Measurements from ENCODE around the gene PROX2.

Gene PROX2

GRCh38 chr14:74917178-74917543 is 41.2 kb upstream of the PROX2 start:
- no peaks in the 10 kb centered on the region for H3K27me3 ChIP-seq (replicated peaks; ENCODE audit: control insufficient read depth, insufficient read depth, low read length, poor library complexity, severe bottlenecking)
- no peak overlapping the region for H3K4me3 ChIP-seq (ENCODE audit: insufficient read depth, low read depth, low read length, poor library complexity, severe bottlenecking)
- H3K4me1 ChIP-seq (ENCODE audit: control insufficient read depth, insufficient read depth, low read length, poor library complexity, severe bottlenecking), result no peaks in the 10 kb centered on the region
- DNase-seq, result no peak
- no peaks in the 10 kb centered on the region for H3K36me3 ChIP-seq (ENCODE audit: control insufficient read depth, insufficient read depth, low read length)
- H3K9me3 ChIP-seq (ENCODE audit: control insufficient read depth, low read length), result no peaks in the 10 kb centered on the region
- no peak overlapping the region for H3K27ac ChIP-seq (ENCODE audit: insufficient read depth, low read length, poor library complexity, severe bottlenecking)

- H3K9me3 ChIP-seq (ENCODE audit: control insufficient read depth, low read length), result no peaks in the 10 kb centered on the region
- no peak for DNase-seq
- H3K27ac ChIP-seq (ENCODE audit: insufficient read depth, low read length, poor library complexity, severe bottlenecking), result no peak overlapping the region
Measured at GRCh38 chr14:74915826-74916225, 39.9 kb upstream of the PROX2 start.

GRCh38 chr14:74915426-74915825 is 39.5 kb upstream of the PROX2 start:
- Histone ChIP-seq H3K36me3 (ENCODE audit: control insufficient read depth, insufficient read depth, low read length) (no peaks in the 10 kb centered on the region), H3K4me1 (ENCODE audit: control insufficient read depth, insufficient read depth, low read length, poor library complexity, severe bottlenecking) (no peaks in the 10 kb centered on the region), H3K27me3 (replicated peaks; ENCODE audit: control insufficient read depth, insufficient read depth, low read length, poor library complexity, severe bottlenecking) (no peaks in the 10 kb centered on the region), H3K4me3 (ENCODE audit: insufficient read depth, low read depth, low read length, poor library complexity, severe bottlenecking) (no peak overlapping the region), H3K9me3 (ENCODE audit: control insufficient read depth, low read length) (no peaks in the 10 kb centered on the region), H3K27ac (ENCODE audit: insufficient read depth, low read length, poor library complexity, severe bottlenecking) (no peak overlapping the region)
- no peak for DNase-seq

More at GRCh38 chr14:74915826-74916225, 39.9 kb upstream of the PROX2 start:
- Histone ChIP-seq H3K27me3 (replicated peaks; ENCODE audit: control insufficient read depth, insufficient read depth, low read length, poor library complexity, severe bottlenecking) (no peaks in the 10 kb centered on the region), H3K4me1 (ENCODE audit: control insufficient read depth, insufficient read depth, low read length, poor library complexity, severe bottlenecking) (no peaks in the 10 kb centered on the region), H3K36me3 (ENCODE audit: control insufficient read depth, insufficient read depth, low read length) (no peaks in the 10 kb centered on the region), H3K4me3 (ENCODE audit: insufficient read depth, low read depth, low read length, poor library complexity, severe bottlenecking) (no peak overlapping the region)

- no peak for DNase-seq
- no peaks in the 10 kb centered on the region for H3K36me3 ChIP-seq (ENCODE audit: control insufficient read depth, insufficient read depth, low read length)
- no peaks in the 10 kb centered on the region for H3K27me3 ChIP-seq (replicated peaks; ENCODE audit: control insufficient read depth, insufficient read depth, low read length, poor library complexity, severe bottlenecking)
- no peaks in the 10 kb centered on the region for H3K4me1 ChIP-seq (ENCODE audit: control insufficient read depth, insufficient read depth, low read length, poor library complexity, severe bottlenecking)
- no peak overlapping the region for H3K4me3 ChIP-seq (ENCODE audit: insufficient read depth, low read depth, low read length, poor library complexity, severe bottlenecking)
- no peaks in the 10 kb centered on the region for H3K9me3 ChIP-seq (ENCODE audit: control insufficient read depth, low read length)
- H3K27ac ChIP-seq (ENCODE audit: insufficient read depth, low read length, poor library complexity, severe bottlenecking), result no peak overlapping the region
Measured at GRCh38 chr14:74913986-74914573, 38.1 kb upstream of the PROX2 start.

GRCh38 chr14:74913393-74913910 is 37.5 kb upstream of the PROX2 start:
- Histone ChIP-seq H3K36me3 (ENCODE audit: control insufficient read depth, insufficient read depth, low read length) (no peaks in the 10 kb centered on the region), H3K9me3 (ENCODE audit: control insufficient read depth, low read length) (no peaks in the 10 kb centered on the region), H3K27ac (ENCODE audit: insufficient read depth, low read length, poor library complexity, severe bottlenecking) (no peak overlapping the region), H3K4me1 (ENCODE audit: control insufficient read depth, insufficient read depth, low read length, poor library complexity, severe bottlenecking) (no peaks in the 10 kb centered on the region), H3K27me3 (replicated peaks; ENCODE audit: control insufficient read depth, insufficient read depth, low read length, poor library complexity, severe bottlenecking) (no peaks in the 10 kb centered on the region), H3K4me3 (ENCODE audit: insufficient read depth, low read depth, low read length, poor library complexity, severe bottlenecking) (no peak overlapping the region)
- no peak for DNase-seq

GRCh38 chr14:74912801-74913200 is 36.9 kb upstream of the PROX2 start:
- no peaks in the 10 kb centered on the region for H3K9me3 ChIP-seq (ENCODE audit: control insufficient read depth, low read length)
- no peak for DNase-seq
- no peak overlapping the region for H3K27ac ChIP-seq (ENCODE audit: insufficient read depth, low read length, poor library complexity, severe bottlenecking)
- H3K36me3 ChIP-seq (ENCODE audit: control insufficient read depth, insufficient read depth, low read length), result no peaks in the 10 kb centered on the region
- H3K4me1 ChIP-seq (ENCODE audit: control insufficient read depth, insufficient read depth, low read length, poor library complexity, severe bottlenecking), result no peaks in the 10 kb centered on the region
- no peaks in the 10 kb centered on the region for H3K27me3 ChIP-seq (replicated peaks; ENCODE audit: control insufficient read depth, insufficient read depth, low read length, poor library complexity, severe bottlenecking)
- no peak overlapping the region for H3K4me3 ChIP-seq (ENCODE audit: insufficient read depth, low read depth, low read length, poor library complexity, severe bottlenecking)

GRCh38 chr14:74912111-74912510 is 36.2 kb upstream of the PROX2 start:
- no peaks in the 10 kb centered on the region for H3K9me3 ChIP-seq (ENCODE audit: control insufficient read depth, low read length)
- no peak overlapping the region for H3K4me3 ChIP-seq (ENCODE audit: insufficient read depth, low read depth, low read length, poor library complexity, severe bottlenecking)
- H3K27ac ChIP-seq (ENCODE audit: insufficient read depth, low read length, poor library complexity, severe bottlenecking), result no peak overlapping the region
- no peaks in the 10 kb centered on the region for H3K27me3 ChIP-seq (replicated peaks; ENCODE audit: control insufficient read depth, insufficient read depth, low read length, poor library complexity, severe bottlenecking)
- no peak for DNase-seq
- no peaks in the 10 kb centered on the region for H3K4me1 ChIP-seq (ENCODE audit: control insufficient read depth, insufficient read depth, low read length, poor library complexity, severe bottlenecking)
- H3K36me3 ChIP-seq (ENCODE audit: control insufficient read depth, insufficient read depth, low read length), result peaks cover under 1% of the 10 kb centered on the region

- DNase-seq, result no peak
- H3K27ac ChIP-seq (ENCODE audit: insufficient read depth, low read length, poor library complexity, severe bottlenecking), result no peak overlapping the region
- no peak overlapping the region for H3K4me3 ChIP-seq (ENCODE audit: insufficient read depth, low read depth, low read length, poor library complexity, severe bottlenecking)
- H3K36me3 ChIP-seq (ENCODE audit: control insufficient read depth, insufficient read depth, low read length), result peaks cover 5% of the 10 kb centered on the region
- H3K27me3 ChIP-seq (replicated peaks; ENCODE audit: control insufficient read depth, insufficient read depth, low read length, poor library complexity, severe bottlenecking), result no peaks in the 10 kb centered on the region
- no peaks in the 10 kb centered on the region for H3K9me3 ChIP-seq (ENCODE audit: control insufficient read depth, low read length)
- H3K4me1 ChIP-seq (ENCODE audit: control insufficient read depth, insufficient read depth, low read length, poor library complexity, severe bottlenecking), result no peaks in the 10 kb centered on the region
Measured at GRCh38 chr14:74911704-74912103, 35.8 kb upstream of the PROX2 start.

GRCh38 chr14:74911221-74911620 is 35.3 kb upstream of the PROX2 start:
- Histone ChIP-seq H3K27ac (ENCODE audit: insufficient read depth, low read length, poor library complexity, severe bottlenecking) (no peak overlapping the region), H3K27me3 (replicated peaks; ENCODE audit: control insufficient read depth, insufficient read depth, low read length, poor library complexity, severe bottlenecking) (no peaks in the 10 kb centered on the region), H3K36me3 (ENCODE audit: control insufficient read depth, insufficient read depth, low read length) (peaks cover 7% of the 10 kb centered on the region), H3K4me1 (ENCODE audit: control insufficient read depth, insufficient read depth, low read length, poor library complexity, severe bottlenecking) (no peaks in the 10 kb centered on the region), H3K9me3 (ENCODE audit: control insufficient read depth, low read length) (no peaks in the 10 kb centered on the region), H3K4me3 (ENCODE audit: insufficient read depth, low read depth, low read length, poor library complexity, severe bottlenecking) (no peak overlapping the region)
- no peak for DNase-seq

- peaks cover 7% of the 10 kb centered on the region for H3K36me3 ChIP-seq (ENCODE audit: control insufficient read depth, insufficient read depth, low read length)
- H3K9me3 ChIP-seq (ENCODE audit: control insufficient read depth, low read length), result no peaks in the 10 kb centered on the region
- no peak for DNase-seq
- H3K4me3 ChIP-seq (ENCODE audit: insufficient read depth, low read depth, low read length, poor library complexity, severe bottlenecking), result no peak overlapping the region
- H3K27me3 ChIP-seq (replicated peaks; ENCODE audit: control insufficient read depth, insufficient read depth, low read length, poor library complexity, severe bottlenecking), result no peaks in the 10 kb centered on the region
- no peak overlapping the region for H3K27ac ChIP-seq (ENCODE audit: insufficient read depth, low read length, poor library complexity, severe bottlenecking)
- H3K4me1 ChIP-seq (ENCODE audit: control insufficient read depth, insufficient read depth, low read length, poor library complexity, severe bottlenecking), result no peaks in the 10 kb centered on the region
Measured at GRCh38 chr14:74910556-74910955, 34.6 kb upstream of the PROX2 start.

Data from effector memory CD4-positive, alpha-beta T cell (primary cell).